GM18508 (cell line): ENCODE data around the gene ZNF516.

Experiments
- ATAC-seq: cut with Tn5 transposase; IDR thresholded peaks from one replicate; pipeline ENCODE4 v1.9.1; 2021; ENCODE audit warnings: moderate number of reproducible peaks; ENCODE audit not compliant: insufficient read depth, unreplicated experiment

The ZNF516 gene

GRCh38 chr18:76492669-76493212 is 2.3 kb downstream of the ZNF516 start:
- peak; percentile 57 for ATAC-seq

GRCh38 chr18:76491776-76492668 is 3.0 kb downstream of the ZNF516 start:
- no peak for ATAC-seq

GRCh38 chr18:76491473-76491775 is 3.6 kb downstream of the ZNF516 start:
- ATAC-seq, result no peak

GRCh38 chr18:76490670-76491472 is 4.2 kb downstream of the ZNF516 start:
- ATAC-seq, result no peak

GRCh38 chr18:76490033-76490432 is 5.0 kb downstream of the ZNF516 start:
- no peak for ATAC-seq

- ATAC-seq, result no peak
These were observed 6.0 kb downstream of the ZNF516 start for GRCh38 chr18:76489081-76489480.

GRCh38 chr18:76488190-76488589 is 6.9 kb downstream of the ZNF516 start:
- ATAC-seq, result no peak

GRCh38 chr18:76487782-76488181 is 7.3 kb downstream of the ZNF516 start:
- ATAC-seq, result no peak

GRCh38 chr18:76487070-76487469 is 8.0 kb downstream of the ZNF516 start:
- ATAC-seq, result no peak

GRCh38 chr18:76486574-76486973 is 8.5 kb downstream of the ZNF516 start:
- no peak for ATAC-seq

GRCh38 chr18:76486038-76486437 is 9.0 kb downstream of the ZNF516 start:
- no peak for ATAC-seq

GRCh38 chr18:76484749-76485387 is 10.2 kb downstream of the ZNF516 start:
- no peak for ATAC-seq

- ATAC-seq, result no peak
These were observed 11.3 kb downstream of the ZNF516 start for GRCh38 chr18:76483780-76484179.

GRCh38 chr18:76482971-76483691 is 11.9 kb downstream of the ZNF516 start:
- ATAC-seq, result no peak

- no peak for ATAC-seq
These were observed 12.8 kb downstream of the ZNF516 start for GRCh38 chr18:76482267-76482666.

- no peak for ATAC-seq
These were observed 14.1 kb downstream of the ZNF516 start for GRCh38 chr18:76480913-76481312.

- no peak for ATAC-seq
These were observed 15.4 kb downstream of the ZNF516 start for GRCh38 chr18:76479351-76480238.

- ATAC-seq, result peak; percentile 62
These were observed 18.1 kb downstream of the ZNF516 start for GRCh38 chr18:76476665-76477561.
